Immature natural killer cell (primary cell): ENCODE results near the gene GRN. TPM values are rescaled to one million over a fixed set of nuclear protein-coding genes. Genes with fewer than 3 reads are reported as not detected.

ENCODE experiments used
- DNase-seq, 3 donors: peaks; one replicate each; pipeline ENCODE4 v3.0.0; 2022; ENCODE audit warnings: mixed read lengths in 1 of 3
- H3K27ac Mint-ChIP-seq, 6 donors: one replicate each; pipeline ENCODE4 v1.8.0; 2020; ENCODE audit warnings: mixed read lengths in 6 of 6, mild to moderate bottlenecking in 5 of 6, inconsistent platforms in 4 of 6, moderate library complexity in 3 of 6
- H3K27me3 Mint-ChIP-seq, 3 donors: one replicate each; pipeline ENCODE4 v1.8.0; 2020 to 2021; ENCODE audit warnings: low read depth in 3 of 3, mild to moderate bottlenecking in 3 of 3, mixed read lengths in 3 of 3, moderate library complexity in 3 of 3, inconsistent platforms in 1 of 3
- H3K36me3 Mint-ChIP-seq, 3 donors: one replicate each; pipeline ENCODE4 v1.8.0; 2020; ENCODE audit warnings: mixed read lengths in 3 of 3, inconsistent platforms in 2 of 3, mild to moderate bottlenecking in 2 of 3
- H3K4me1 Mint-ChIP-seq, 2 donors: one replicate each; pipeline ENCODE4 v1.8.0; 2020; ENCODE audit warnings: inconsistent platforms in 2 of 2, mild to moderate bottlenecking in 2 of 2, mixed read lengths in 2 of 2, moderate library complexity in 1 of 2
- H3K4me3 Mint-ChIP-seq, 5 donors: one replicate each; pipeline ENCODE4 v1.8.0; 2020; ENCODE audit warnings: mild to moderate bottlenecking in 5 of 5, mixed read lengths in 5 of 5, inconsistent platforms in 3 of 5, moderate library complexity in 3 of 5
- H3K9me3 Mint-ChIP-seq, 6 donors: one replicate each; pipeline ENCODE4 v1.8.0; 2020; ENCODE audit warnings: mild to moderate bottlenecking in 6 of 6, mixed read lengths in 6 of 6, inconsistent platforms in 4 of 6, moderate library complexity in 3 of 6
- polyA plus RNA-seq, 3 donors: library from polyadenylated mRNA; unstranded; fragments of 300-500 nt; fragmentation: Illumina TruSeq; gene quantifications; one replicate each; pipeline ENCODE4 v1.2.3, GENCODE V29; 2021

Gene GRN
- 100 to 1,000 TPM in 1 of 3 donors, 10 to 100 TPM in 2; 50.9 to 103 (median 73.3) TPM for polyA plus RNA-seq

GRCh38 chr17:44344939-44345453 is at the start of gene GRN:
Gene GRN, plus strand, starts transcription at chr17:44345302. Its CDS starts 3,863 bp downstream, at chr17:44349165.
- peak within 1 kb of the TSS; percentile 48 to 84 (median 75) for H3K27ac Mint-ChIP-seq

GRCh38 chr17:44297975-44298374 is 47.1 kb upstream of the GRN start:
- H3K4me1 Mint-ChIP-seq: peaks cover 0 to 7% of the 10 kb centered on the region in 2 donors
- no peaks in the 10 kb centered on the region for H3K9me3 Mint-ChIP-seq
- H3K27ac Mint-ChIP-seq: no peak overlapping the region

More at GRCh38 chr17:44344939-44345453, at the start of gene GRN:
- Mint-ChIP-seq H3K36me3 (no peaks in the 10 kb centered on the region), H3K9me3 (no peaks in the 10 kb centered on the region), H3K4me1 (peaks cover 29 to 33% of the 10 kb centered on the region in 2 donors), H3K27me3 (peaks cover 2 to 9% (median 6%) of the 10 kb centered on the region in 3 donors), H3K4me3 (peak within 1 kb of the TSS; percentile 89 to 96 (median 94))
- DNase-seq: peak; percentile 84 to 86 (median 85)

DNA sequence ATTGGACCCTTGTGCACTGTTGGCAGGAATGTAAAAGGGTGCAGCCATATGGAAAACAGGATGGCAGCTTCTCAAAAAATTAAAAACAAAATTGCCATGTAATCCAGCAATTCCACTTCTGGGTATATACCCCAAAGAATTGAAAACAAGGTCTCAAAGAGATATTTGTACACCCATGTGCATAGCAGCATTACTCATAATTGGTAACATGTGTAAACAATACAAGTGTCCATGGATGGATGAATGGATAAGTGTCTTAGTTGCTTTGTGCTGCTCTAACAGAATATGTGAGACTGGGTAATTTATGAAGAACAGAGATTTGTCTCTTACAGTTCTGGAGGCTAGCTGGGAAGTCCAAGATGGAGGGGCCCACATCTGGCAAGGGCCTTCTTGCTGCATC is 40.5 kb upstream of the GRN start:
- peaks cover 19% of the 10 kb centered on the region in 2 donors for H3K4me1 Mint-ChIP-seq
- H3K9me3 Mint-ChIP-seq: no peaks in the 10 kb centered on the region
- H3K27me3 Mint-ChIP-seq: peaks cover 6 to 13% (median 9%) of the 10 kb centered on the region in 3 donors
- H3K4me3 Mint-ChIP-seq: no peak overlapping the region
- no peak for DNase-seq
- H3K36me3 Mint-ChIP-seq: no peaks in the 10 kb centered on the region
- no peak overlapping the region for H3K27ac Mint-ChIP-seq

More at GRCh38 chr17:44297975-44298374, 47.1 kb upstream of the GRN start:
- Mint-ChIP-seq H3K4me3 (no peak overlapping the region), H3K27me3 (peaks cover 0 to 4% (median 0%) of the 10 kb centered on the region in 3 donors), H3K36me3 (no peaks in the 10 kb centered on the region)
- DNase-seq: no peak

GRCh38 chr17:44307387-44308186 is 37.5 kb upstream of the GRN start:
- H3K36me3 Mint-ChIP-seq: no peaks in the 10 kb centered on the region
- no peak for DNase-seq
- H3K4me3 Mint-ChIP-seq: peak overlapping the region; percentile 22 to 67 (median 40)
- H3K27me3 Mint-ChIP-seq: peaks cover 8 to 11% (median 9%) of the 10 kb centered on the region in 3 donors
- peaks cover 19 to 23% of the 10 kb centered on the region in 2 donors for H3K4me1 Mint-ChIP-seq
- H3K9me3 Mint-ChIP-seq: no peaks in the 10 kb centered on the region
- peak overlapping the region in 1 of 6 donors; percentile 73 for H3K27ac Mint-ChIP-seq

GRCh38 chr17:44308320-44308818 is 36.7 kb upstream of the GRN start, which contains the start of gene RUNDC3A:
Gene RUNDC3A, plus strand, starts transcription at chr17:44308601. Its CDS starts 232 bp downstream, at chr17:44308833.
- peak within 1 kb of the TSS; percentile 29 to 67 (median 42) for H3K4me3 Mint-ChIP-seq

GRCh38 chr17:44308865-44309264 is 36.2 kb upstream of the GRN start:
- Mint-ChIP-seq H3K27me3 (peaks cover 9 to 10% (median 10%) of the 10 kb centered on the region in 3 donors), H3K36me3 (no peaks in the 10 kb centered on the region), H3K4me1 (peaks cover 18 to 23% of the 10 kb centered on the region in 2 donors), H3K27ac (no peak overlapping the region), H3K4me3 (peak overlapping the region in 3 of 5 donors; percentile 25 to 42 (median 33)), H3K9me3 (no peaks in the 10 kb centered on the region)
- DNase-seq: no peak

More at GRCh38 chr17:44308320-44308818, 36.7 kb upstream of the GRN start, which contains the start of gene RUNDC3A:
- no peaks in the 10 kb centered on the region for H3K9me3 Mint-ChIP-seq
- DNase-seq: peak; percentile 83 to 85 (median 84)
- H3K27ac Mint-ChIP-seq: no peak within 1 kb of the TSS
- peaks cover 8 to 9% (median 9%) of the 10 kb centered on the region in 3 donors for H3K27me3 Mint-ChIP-seq
- H3K36me3 Mint-ChIP-seq: no peaks in the 10 kb centered on the region
- H3K4me1 Mint-ChIP-seq: peaks cover 19 to 23% of the 10 kb centered on the region in 2 donors

DNA sequence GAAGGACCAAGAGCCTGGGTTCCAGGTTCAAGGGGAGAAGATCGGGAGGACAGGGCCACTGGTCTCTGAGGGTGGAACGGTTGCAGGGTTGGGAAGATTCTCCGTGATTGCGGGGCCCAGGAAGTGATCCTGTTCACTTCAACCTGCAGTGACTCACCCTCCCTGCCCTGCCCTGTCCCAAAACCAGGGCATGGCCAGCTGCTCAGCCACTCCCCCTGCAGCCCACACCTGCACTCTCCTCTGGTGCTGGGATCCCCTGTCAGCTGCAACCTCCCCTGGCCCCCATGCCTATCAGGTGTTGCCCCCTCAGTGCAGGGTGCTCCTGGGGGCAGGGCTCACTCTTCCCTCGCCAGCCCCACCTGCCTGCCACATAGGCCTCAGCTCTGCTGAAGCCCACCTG is 35.6 kb upstream of the GRN start:
- Mint-ChIP-seq H3K4me1 (peaks cover 13 to 19% of the 10 kb centered on the region in 2 donors), H3K27me3 (peaks cover 15 to 16% (median 15%) of the 10 kb centered on the region in 3 donors), H3K9me3 (no peaks in the 10 kb centered on the region), H3K4me3 (peak overlapping the region in 4 of 5 donors; percentile 25 to 42 (median 30)), H3K27ac (peak overlapping the region in 1 of 6 donors; percentile 71), H3K36me3 (no peaks in the 10 kb centered on the region)
- no peak for DNase-seq

DNA sequence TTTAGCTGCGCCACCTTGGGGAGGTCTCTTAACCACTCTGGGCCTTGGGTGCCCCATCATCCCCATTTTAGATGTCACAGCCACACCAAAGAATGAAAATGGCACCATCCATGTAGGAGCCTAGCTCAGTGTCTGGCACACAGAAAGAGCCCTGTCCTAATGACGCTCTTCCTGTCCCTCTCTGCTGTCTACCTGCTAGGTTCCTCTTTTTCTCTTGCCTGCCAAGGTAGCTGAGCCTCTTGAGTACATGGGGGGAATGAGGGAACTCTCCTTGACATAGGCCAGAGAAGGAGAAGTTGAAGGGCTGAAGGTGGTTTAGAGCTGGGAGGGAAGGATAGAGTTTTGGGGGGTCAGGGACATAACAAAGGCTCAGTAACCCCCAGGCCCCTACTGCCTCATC is 34.9 kb upstream of the GRN start:
- peaks cover 12 to 16% (median 15%) of the 10 kb centered on the region in 3 donors for H3K27me3 Mint-ChIP-seq
- H3K4me3 Mint-ChIP-seq: peak overlapping the region in 3 of 5 donors; percentile 5 to 30 (median 30)
- H3K27ac Mint-ChIP-seq: no peak overlapping the region
- no peaks in the 10 kb centered on the region for H3K9me3 Mint-ChIP-seq
- no peaks in the 10 kb centered on the region for H3K36me3 Mint-ChIP-seq
- peaks cover 13 to 19% of the 10 kb centered on the region in 2 donors for H3K4me1 Mint-ChIP-seq
- DNase-seq: no peak

DNA sequence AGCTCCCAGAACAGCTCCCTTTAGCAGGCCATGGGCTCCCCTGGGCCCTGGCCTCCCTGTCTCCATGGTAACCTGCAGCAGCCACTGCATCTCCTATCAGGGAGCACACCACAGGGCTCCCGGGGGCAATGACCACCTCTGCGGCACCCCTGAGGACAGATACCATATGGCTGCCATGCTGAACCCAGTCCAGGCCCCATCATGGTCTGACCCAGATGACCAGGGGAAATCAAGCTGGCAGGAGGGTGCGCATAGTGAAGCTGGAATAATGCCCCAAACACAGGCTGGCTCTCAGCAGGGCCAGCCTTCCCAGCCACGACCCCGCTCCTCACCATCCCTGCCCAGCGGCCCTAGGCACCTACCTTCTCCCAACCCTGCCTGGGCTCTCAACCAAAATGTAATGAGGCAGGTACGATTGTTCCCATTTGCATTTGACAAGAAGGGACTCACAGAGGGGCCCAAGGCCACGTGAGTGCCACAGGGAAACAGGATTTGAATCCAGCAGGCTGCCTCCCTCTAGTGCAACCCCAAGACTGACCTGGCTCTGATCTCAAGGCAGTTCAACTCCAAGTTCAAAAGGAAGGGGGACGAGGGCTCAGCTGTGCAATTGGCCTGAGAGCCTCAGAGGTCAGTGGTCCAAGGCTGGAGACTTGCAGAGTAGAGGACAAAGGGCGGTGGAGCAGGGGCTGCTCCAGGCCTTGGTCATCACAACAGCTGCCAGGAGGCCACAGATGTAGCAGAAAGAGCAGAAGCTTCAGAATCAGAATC is 34.3 kb upstream of the GRN start:
- Mint-ChIP-seq H3K27me3 (peaks cover 15 to 17% (median 15%) of the 10 kb centered on the region in 3 donors), H3K9me3 (no peaks in the 10 kb centered on the region), H3K36me3 (no peaks in the 10 kb centered on the region), H3K4me3 (no peak overlapping the region), H3K4me1 (peaks cover 18 to 23% of the 10 kb centered on the region in 2 donors), H3K27ac (no peak overlapping the region)
- DNase-seq: no peak

- Mint-ChIP-seq H3K36me3 (no peaks in the 10 kb centered on the region), H3K27me3 (peaks cover 15 to 20% (median 16%) of the 10 kb centered on the region in 3 donors), H3K4me1 (peaks cover 20 to 24% of the 10 kb centered on the region in 2 donors), H3K27ac (no peak overlapping the region), H3K9me3 (peaks cover 0 to 2% (median 0%) of the 10 kb centered on the region in 6 donors), H3K4me3 (no peak overlapping the region)
- DNase-seq: no peak
These were observed 33.4 kb upstream of the GRN start for GRCh38 chr17:44311562-44312181.

DNA sequence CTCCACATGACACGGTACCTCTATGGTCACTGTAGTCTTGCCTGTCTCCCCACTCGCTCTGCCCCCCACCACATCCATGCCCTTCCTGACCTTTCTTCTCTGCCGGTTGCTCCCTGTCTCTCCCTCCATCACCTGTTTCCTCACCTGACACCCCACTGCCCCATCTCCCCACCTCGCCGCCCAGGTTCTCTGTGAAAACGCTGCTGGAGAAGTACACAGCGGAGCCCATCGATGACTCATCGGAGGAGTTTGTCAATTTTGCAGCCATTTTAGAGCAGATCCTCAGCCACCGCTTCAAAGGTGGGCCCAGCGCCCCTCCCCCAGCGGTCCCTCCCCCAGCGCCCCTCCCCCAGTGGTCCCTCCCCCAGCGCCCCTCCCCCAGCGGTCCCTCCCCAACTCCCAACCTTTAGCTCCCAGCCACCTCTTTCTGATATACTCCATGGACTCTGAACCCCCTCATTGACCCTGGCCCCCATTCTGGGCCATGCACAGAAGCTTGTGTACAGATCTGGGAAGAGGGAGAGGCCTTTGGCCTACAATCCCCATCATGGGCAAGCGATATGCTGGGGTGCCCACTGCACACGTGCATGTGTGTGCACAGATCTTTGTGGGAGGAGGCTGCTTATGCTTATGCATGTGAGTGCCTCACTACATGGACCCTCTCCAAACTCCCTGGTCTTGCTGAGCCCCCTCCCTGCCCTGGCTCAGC is 32.6 kb upstream of the GRN start:
- Mint-ChIP-seq H3K4me1 (peaks cover 11 to 20% of the 10 kb centered on the region in 2 donors), H3K27ac (no peak overlapping the region), H3K9me3 (peaks cover 0 to 3% (median 0%) of the 10 kb centered on the region in 6 donors), H3K36me3 (peaks cover 0 to 4% (median 0%) of the 10 kb centered on the region in 3 donors), H3K4me3 (no peak overlapping the region), H3K27me3 (peaks cover 9 to 19% (median 16%) of the 10 kb centered on the region in 3 donors)
- DNase-seq: no peak

DNA sequence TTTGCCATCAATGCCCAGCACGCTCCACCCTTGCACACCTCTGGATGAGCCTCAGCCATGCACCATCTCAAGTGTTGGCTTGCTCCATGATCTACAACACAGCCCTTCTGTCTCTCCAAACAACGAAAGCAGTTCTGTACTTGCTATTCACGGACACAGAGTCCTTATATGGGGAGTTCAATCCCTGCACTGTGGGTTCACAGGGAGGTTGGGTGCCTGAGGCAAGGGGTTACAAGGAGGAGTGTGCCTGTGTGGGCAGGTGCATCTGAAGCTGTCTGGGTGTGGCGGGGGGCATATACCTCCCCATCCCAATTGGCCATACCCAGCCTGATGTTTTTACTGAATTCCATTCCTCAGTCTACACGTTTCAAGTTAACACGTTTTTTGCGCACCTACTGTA is 31.1 kb upstream of the GRN start:
- H3K4me1 Mint-ChIP-seq: peaks cover 8 to 15% of the 10 kb centered on the region in 2 donors
- H3K27me3 Mint-ChIP-seq: peaks cover 10 to 19% (median 16%) of the 10 kb centered on the region in 3 donors
- H3K27ac Mint-ChIP-seq: no peak overlapping the region
- peaks cover 0 to 4% (median 0%) of the 10 kb centered on the region in 3 donors for H3K36me3 Mint-ChIP-seq
- peak overlapping the region in 2 of 5 donors; percentile 31 to 43 for H3K4me3 Mint-ChIP-seq
- no peak for DNase-seq
- H3K9me3 Mint-ChIP-seq: peaks cover 0 to 3% (median 0%) of the 10 kb centered on the region in 6 donors
